Smooth muscle cell (in vitro differentiated cells): ENCODE measurements around the gene BPIFB1. TPM values are rescaled to one million over a fixed set of nuclear protein-coding genes. Genes with fewer than 3 reads are reported as not detected.

Source experiments
- DNase-seq: peaks from one replicate; lab custom pipeline; 2025; ENCODE audit not compliant: unreplicated experiment; lab: John Stamatoyannopoulos, UW
- H2AFZ ChIP-seq: fragments of 200-600 bp; sonication (generic); 2 replicates; pipeline ENCODE4 v1.6.0; 2016; ENCODE audit warnings: antibody characterized with exemption, low read depth, mild to moderate bottlenecking
- H3F3A ChIP-seq: fragments of 200-600 bp; sonication (generic); 2 replicates; pipeline ENCODE4 v1.6.0; 2017; ENCODE audit warnings: antibody characterized with exemption, low read depth
- H3K27ac ChIP-seq: fragments of 200-600 bp; sonication (generic); 2 replicates; pipeline ENCODE4 v1.5.1; 2016; ENCODE audit warnings: low read depth, mild to moderate bottlenecking
- H3K27me3 ChIP-seq: fragments of 200-600 bp; sonication (generic); 2 replicates; pipeline ENCODE4 v1.6.1; 2016; ENCODE audit warnings: low read depth, mild to moderate bottlenecking
- H3K36me3 ChIP-seq: fragments of 200-600 bp; sonication (generic); 2 replicates; pipeline ENCODE4 v1.5.1; 2016; ENCODE audit warnings: low read depth
- H3K4me1 ChIP-seq: fragments of 200-600 bp; sonication (generic); 2 replicates; pipeline ENCODE4 v1.5.1; 2016; ENCODE audit warnings: low read depth
- H3K4me2 ChIP-seq: fragments of 200-600 bp; sonication (generic); 2 replicates; pipeline ENCODE4 v1.6.0; 2016; ENCODE audit warnings: mild to moderate bottlenecking
- H3K4me3 ChIP-seq: fragments of 200-600 bp; sonication (generic); 2 replicates; pipeline ENCODE4 v1.5.1; 2016; ENCODE audit warnings: mild to moderate bottlenecking
- H3K79me2 ChIP-seq: fragments of 200-600 bp; sonication (generic); 2 replicates; pipeline ENCODE4 v1.6.0; 2016; ENCODE audit warnings: low read depth, mild to moderate bottlenecking
- H3K9ac ChIP-seq: fragments of 200-600 bp; sonication (generic); 2 replicates; pipeline ENCODE4 v1.6.0; 2016; ENCODE audit warnings: low read depth
- H3K9me3 ChIP-seq: fragments of 200-600 bp; sonication (generic); replicated peaks from 2 replicates; pipeline ENCODE4 v1.5.1; 2016; ENCODE audit warnings: low read depth
- H4K20me1 ChIP-seq: fragments of 200-600 bp; sonication (generic); 2 replicates; pipeline ENCODE4 v1.6.0; 2016; ENCODE audit warnings: low read depth
- CTCF ChIP-seq: fragments of 200-600 bp; sonication (generic); IDR thresholded peaks from 2 replicates; pipeline ENCODE4 v1.5.1; 2017; ENCODE audit warnings: borderline replicate concordance, mild to moderate bottlenecking, antibody characterized with exemption; ENCODE audit not compliant: insufficient read depth, poor library complexity, severe bottlenecking
- WGBS: methylation state at CpG from one replicate; pipeline ENCODE4 v1.1.7; 2016; ENCODE audit warnings: low lambda C conversion rate; 5-methylcytosine and 5-hydroxymethylcytosine counted together
- polyA plus RNA-seq: library from polyadenylated mRNA; unstranded; fragments of >200 nt; fragmentation: Nextera tagmentation; extraction: Ambion mirVana; gene quantifications from 2 replicates; pipeline ENCODE4 v1.2.1, GENCODE V29; 2016
- total RNA-seq: library from RNA; depleted of rRNA; stranded (reverse); fragments of >200 nt; gene quantifications from 2 replicates; pipeline ENCODE4 v1.2.3, GENCODE V29; 2014

Gene BPIFB1
- total and polyA plus RNA-seq, 2 experiments from 2014 or later: not detected

DNA sequence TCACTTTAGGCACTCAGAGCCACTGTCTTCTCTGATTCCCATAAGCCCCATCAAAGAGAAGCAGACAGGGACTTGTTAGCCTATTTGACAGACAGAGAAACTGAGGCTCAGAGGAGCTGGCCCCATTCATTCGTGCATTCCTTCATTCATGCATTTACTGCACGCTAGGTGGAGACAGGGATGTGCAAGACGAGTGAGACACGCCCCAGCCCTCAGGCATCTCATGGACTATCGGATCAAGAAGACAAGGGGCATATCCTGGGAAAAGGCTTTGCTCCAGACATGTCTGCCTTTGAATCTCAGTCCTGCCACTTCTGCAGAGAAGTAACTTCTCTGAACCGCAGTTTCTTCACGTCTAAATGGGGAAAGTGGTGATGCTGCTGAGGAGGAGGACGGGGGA is 54.1 kb downstream of the BPIFB1 start:
- Histone ChIP-seq H3K79me2 (no peaks in the 10 kb centered on the region), H3K4me1 (no peaks in the 10 kb centered on the region), H3K27me3 (peaks cover 3% of the 10 kb centered on the region), H3K9ac (no peak overlapping the region), H2AFZ (no peak overlapping the region), H3K4me2 (no peak overlapping the region), H3K27ac (no peak overlapping the region), H4K20me1 (no peaks in the 10 kb centered on the region), H3K9me3 (no peaks in the 10 kb centered on the region), H3K4me3 (no peak overlapping the region), H3K36me3 (no peaks in the 10 kb centered on the region), H3F3A (no peaks in the 10 kb centered on the region)
- no peak for DNase-seq
- no peak for TF ChIP-seq CTCF
- WGBS: 87% methylated on average over 8 of the region's 8 CpGs

DNA sequence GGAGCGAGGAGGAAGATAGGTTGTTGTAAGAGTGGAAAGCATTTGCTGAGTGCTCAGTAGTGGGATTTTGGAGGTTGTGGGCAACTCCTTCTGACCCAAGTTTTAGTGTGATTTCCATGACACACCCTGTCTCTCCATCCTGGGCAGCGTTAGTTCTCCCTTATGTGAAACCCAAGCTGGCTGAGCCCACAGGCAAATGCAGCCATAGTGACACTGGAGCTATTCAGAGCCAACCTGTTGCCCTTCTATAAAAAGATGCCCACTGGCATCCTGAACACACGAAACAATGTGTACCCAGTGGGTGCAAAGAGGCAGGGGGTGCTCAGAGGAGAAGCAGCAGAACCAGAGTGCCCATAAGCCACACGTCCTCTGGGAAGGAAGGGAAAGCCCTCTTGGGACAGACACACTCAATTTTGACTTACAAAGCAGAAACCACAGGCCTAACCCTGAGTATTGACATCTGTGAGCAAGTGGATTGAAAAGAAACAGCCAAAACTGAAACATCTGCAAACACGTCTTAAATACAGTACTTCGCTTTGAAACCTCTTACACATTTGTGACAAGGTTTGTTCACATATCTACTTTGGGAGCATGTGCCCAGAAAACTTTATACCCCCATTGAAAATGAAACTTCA is 54.6 kb downstream of the BPIFB1 start:
- Histone ChIP-seq H3F3A (no peaks in the 10 kb centered on the region), H3K4me1 (no peaks in the 10 kb centered on the region), H2AFZ (no peak overlapping the region), H3K9me3 (no peaks in the 10 kb centered on the region), H3K36me3 (no peaks in the 10 kb centered on the region), H3K4me2 (no peak overlapping the region), H4K20me1 (no peaks in the 10 kb centered on the region), H3K27me3 (no peaks in the 10 kb centered on the region), H3K27ac (no peak overlapping the region), H3K79me2 (no peaks in the 10 kb centered on the region), H3K9ac (no peak overlapping the region), H3K4me3 (no peak overlapping the region)
- DNase-seq: no peak
- WGBS: 89% methylated on average over 6 of the region's 6 CpGs
- no peak for TF ChIP-seq CTCF

GRCh38 chr20:33338467-33339258 is 55.6 kb downstream of the BPIFB1 start:
- Histone ChIP-seq H3K4me3 (no peak overlapping the region), H3K27ac (no peak overlapping the region), H3F3A (no peaks in the 10 kb centered on the region), H4K20me1 (no peaks in the 10 kb centered on the region), H3K4me2 (no peak overlapping the region), H3K36me3 (no peaks in the 10 kb centered on the region), H3K9ac (no peak overlapping the region), H3K79me2 (no peaks in the 10 kb centered on the region), H2AFZ (no peak overlapping the region), H3K9me3 (no peaks in the 10 kb centered on the region), H3K27me3 (no peaks in the 10 kb centered on the region), H3K4me1 (no peaks in the 10 kb centered on the region)
- DNase-seq: no peak
- no peak for TF ChIP-seq CTCF
- 91% methylated on average over 5 of the region's 5 CpGs for WGBS
